HG03460 (cell line): ENCODE data around the gene PLA2G5.

ENCODE experiments used
- ATAC-seq: cut with Tn5 transposase; IDR thresholded peaks from one replicate; pipeline ENCODE4 v1.9.1; 2021; ENCODE audit not compliant: unreplicated experiment

Gene PLA2G5

DNA sequence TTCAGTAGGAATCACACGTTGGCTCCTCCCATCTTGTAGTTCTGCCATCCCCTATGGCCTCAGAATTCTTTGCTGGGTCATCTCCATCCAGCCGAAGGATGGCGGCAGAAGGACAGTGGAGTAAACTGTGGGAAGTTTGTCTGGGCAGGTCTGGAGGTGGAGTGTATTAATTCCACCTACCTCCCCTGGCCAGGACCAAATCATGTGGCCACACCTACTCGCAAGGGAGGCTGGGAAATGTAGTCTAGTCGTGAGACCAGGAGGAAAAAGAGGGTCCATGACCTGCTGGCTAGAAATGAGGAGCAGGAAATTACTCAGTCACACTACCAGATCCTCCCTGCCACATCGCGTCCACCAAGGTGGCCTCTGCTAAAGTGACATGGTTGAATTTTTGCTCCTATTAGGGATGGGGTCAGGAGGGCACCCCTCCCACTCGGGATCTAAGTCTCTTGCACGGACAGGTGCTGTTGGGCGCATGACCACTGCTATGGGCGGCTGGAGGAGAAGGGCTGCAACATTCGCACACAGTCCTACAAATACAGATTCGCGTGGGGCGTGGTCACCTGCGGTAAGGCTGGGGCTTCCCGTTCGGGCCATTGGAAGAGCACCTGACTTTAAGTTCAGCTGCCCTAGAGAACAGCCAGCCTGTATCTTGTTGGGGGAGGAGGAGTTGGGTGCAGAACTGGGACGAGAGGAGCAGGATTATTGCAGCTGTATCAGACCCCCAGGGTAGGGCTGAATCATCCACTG, 19.5 kb downstream of the PLA2G5 start:
- ATAC-seq = no peak

DNA sequence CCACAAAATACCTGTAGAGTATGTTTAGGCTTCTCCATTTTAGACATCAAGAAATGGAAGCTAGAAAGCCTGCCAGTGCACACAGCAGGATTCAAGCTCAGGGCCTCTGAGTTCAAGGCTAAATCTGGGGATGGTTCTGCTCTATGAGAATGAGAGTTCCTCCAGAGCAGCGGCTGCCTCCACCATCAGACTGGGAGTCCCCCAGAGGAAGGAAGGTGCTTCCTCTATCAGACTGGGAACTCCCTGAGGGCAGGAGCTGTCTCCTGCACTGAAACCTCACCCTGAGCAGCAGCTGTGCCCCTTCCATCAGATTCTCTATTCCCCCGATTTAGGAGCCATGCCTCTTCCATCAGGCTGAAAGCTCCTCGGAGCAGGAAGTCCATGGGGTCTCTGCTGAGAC, 20.1 kb downstream of the PLA2G5 start:
- ATAC-seq = no peak

DNA sequence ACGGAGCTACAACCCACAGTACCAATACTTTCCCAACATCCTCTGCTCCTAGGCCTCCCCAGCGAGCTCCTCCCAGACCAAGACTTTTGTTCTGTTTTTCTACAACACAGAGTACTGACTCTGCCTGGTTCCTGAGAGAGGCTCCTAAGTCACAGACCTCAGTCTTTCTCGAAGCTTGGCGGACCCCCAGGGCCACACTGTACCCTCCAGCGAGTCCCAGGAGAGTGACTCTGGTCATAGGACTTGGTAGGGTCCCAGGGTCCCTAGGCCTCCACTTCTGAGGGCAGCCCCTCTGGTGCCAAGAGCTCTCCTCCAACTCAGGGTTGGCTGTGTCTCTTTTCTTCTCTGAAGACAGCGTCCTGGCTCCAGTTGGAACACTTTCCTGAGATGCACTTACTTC, 20.6 kb downstream of the PLA2G5 start:
- no peak for ATAC-seq

DNA sequence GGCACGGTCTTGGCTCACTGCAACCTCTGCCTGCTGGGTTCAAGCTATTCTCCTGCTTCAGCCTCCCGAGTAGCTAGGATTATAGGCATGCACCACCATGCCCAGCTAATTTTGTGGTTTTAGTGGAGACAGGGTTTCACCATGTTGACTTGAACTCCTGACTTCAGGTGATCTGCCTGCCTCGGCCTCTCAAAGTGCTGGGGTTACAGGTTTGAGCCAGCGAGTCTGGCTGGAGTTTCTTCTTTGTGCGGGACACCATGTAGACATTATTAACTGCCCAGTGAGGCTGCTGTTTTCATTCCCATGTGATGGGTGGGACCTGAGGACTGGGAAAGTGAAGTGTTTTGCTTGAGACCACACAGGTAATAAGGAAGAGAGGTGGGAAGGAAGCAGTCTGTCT, 23.3 kb downstream of the PLA2G5 start:
- ATAC-seq = no peak

DNA sequence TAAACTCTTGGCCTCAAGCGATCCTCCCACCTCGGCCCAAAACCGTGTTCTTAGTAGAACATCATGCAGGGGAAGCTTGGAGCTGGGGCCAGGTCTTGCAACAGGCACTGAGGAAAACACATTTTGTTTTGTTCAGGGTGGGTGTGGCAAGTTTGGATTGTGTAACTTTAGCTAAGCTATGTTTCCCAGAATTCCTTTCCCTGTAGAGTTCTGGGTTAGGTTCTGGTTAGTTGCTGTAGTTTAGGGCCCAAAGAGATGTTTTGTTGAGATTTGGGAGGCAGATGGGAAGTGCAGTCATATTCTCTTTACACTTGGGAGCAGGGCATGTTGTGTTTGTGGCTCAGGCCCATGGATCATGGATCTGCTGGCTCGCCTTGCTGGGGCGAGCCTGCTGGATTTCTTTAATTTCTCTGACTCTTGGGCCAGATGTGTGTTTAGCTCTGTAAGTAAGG, 24.0 kb downstream of the PLA2G5 start:
- ATAC-seq = no peak

DNA sequence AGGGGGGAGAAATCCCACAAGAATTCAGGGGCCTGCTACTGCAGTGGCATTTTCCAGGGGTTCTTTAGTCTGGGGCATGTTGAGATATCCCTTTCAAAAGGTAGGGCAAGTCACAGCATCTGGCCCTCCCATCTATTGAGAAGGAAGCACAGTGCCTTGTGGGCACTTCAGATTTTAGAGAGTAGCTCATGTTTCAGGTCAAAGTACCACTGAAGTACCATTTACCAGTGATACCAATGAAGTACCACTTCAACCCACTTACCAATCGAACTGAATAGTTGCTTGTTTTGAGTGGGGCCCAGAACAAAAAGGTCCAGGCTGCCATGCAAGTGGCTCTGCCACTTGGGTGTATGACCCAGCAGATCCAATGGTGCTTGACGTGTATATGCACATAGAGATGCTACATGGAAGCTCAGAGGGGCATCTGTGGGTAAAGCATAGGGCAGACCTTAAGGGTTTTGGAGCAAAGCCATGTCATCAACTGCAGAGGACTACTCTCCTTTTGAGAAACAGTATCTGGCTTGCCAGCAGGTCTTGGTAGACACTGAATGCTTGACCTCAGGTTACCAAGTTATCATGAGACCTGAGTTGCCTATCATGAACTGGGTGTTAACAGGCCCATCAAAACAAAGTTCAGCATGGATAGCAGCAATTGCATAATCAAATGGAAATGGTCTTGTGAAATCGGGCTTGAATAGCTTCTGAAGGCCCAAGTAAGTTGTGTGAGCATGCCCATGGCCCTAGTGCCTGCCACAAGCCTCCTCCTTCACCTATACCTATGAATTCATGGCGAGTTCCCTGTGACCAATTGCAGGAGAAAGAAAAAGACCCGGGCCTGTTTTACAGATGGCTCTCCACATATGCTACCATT, 25.8 kb downstream of the PLA2G5 start:
- no peak for ATAC-seq

DNA sequence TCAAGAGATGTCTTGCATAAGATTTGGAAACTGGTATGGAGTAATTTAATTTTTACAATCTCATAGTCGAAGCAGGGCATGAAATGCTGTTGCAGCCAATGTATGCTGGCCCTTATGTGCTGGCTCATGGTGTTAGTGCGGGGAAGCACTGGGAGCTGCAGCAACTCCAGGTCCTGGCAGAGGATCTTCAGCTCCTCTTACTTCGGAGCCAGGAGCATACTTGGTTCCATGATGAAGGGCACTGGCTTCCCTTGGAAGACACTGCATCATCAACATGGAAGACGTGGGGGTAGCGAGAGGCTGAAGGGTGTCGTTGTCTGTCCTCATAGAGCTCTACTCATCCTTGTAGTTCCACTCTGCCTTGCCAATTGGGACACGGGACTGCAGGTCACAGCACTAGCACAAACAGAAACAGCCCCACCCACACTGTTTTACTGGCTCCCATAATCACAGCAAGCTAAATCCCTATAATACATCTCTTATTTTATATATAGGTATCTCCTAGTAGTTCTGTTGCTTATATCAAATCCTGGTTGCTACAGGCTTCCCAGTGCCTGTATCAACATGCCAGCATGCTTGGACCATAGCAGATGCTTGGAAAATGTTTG, 26.9 kb downstream of the PLA2G5 start:
- no peak for ATAC-seq

DNA sequence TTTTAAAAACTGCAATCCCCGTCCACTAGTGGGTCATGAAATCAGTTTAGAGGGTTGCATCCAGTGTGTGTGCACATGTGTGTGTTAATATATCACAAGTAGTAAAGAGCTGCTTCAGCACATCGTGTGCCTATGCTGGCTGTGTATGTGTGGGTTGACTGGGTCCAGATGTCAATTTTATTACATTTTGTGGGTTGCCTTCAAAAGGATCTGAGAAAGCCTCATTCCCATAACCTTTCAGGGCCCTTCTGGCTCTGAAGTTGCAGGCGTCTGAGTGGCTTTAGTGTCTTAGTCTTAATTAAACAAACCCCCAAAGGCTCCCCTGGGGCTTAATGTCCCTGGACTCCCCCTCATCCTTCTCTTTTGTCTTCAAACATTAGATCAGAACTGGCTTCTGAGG, 29.5 kb downstream of the PLA2G5 start:
- no peak for ATAC-seq

DNA sequence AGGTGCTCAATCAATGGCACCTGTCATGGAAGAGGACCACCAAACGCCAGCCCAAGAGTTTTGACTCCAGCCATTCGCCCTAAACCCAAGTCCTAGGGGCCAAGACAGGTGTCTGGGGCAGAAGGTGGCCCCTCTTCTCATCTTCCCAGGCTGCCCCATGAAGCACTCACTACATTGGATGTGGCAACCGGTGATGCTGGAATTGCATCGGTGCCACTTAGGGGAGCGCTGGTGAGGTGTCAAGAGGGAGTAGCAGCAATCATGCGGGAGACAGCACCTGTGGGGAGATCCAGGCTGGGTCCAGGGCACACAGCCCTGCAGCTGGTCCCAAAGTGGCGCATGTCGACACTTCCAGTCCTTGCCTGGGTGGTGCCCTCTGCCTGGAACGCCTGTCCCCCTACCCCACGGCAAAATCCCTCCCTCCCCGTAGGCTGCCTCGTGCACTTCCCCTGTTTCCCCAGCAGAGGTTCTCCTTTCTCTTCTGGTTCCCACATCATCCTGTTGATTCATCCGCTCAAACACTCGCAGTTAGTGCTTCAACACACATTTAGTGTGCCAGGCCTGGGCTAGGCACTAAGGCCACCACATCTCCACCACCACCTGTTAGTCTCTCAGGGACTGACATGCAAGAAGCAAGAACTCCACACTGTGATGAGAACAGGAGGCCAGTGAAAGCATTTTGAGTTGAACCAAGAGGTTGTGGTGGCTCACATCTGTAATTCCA, 30.8 kb downstream of the PLA2G5 start:
- ATAC-seq = no peak

DNA sequence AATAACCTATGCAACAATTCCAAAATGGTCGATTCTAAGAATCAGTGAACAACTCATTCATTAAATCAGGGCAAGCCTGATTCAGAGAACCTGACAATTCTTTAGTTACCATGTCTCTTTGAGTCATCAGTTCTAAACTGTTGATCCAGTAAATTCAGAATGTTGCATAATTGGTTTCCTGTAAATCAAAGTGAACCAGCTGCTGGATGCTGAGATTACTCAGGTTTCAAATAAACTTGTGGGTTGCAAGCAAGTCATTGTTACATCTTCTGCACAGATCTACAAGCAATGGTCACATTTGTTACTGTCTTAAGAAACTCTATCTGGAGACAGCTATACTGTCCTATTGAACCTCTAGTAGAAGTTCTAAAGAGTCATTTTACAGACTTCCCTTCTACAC, 32.9 kb downstream of the PLA2G5 start:
- no peak for ATAC-seq

DNA sequence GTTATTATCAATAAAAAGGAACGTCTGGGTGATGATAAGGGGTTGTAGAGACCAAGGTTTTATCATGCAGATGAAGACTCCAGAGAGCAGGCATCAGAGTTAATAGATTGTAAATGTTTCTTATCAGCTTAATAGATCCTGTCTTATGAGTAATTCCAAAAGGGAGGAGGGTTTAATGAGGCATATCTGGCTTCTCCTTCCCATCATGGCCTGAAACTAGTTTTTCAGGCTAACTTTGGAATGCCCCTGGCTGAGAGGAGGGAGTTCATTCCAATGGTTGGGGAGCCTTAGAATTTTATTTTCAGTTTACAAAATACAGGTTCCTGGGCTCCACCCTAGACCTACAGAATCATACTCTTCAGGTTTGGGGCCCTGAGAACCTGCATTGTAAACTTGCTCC, 35.9 kb downstream of the PLA2G5 start:
- ATAC-seq = no peak

DNA sequence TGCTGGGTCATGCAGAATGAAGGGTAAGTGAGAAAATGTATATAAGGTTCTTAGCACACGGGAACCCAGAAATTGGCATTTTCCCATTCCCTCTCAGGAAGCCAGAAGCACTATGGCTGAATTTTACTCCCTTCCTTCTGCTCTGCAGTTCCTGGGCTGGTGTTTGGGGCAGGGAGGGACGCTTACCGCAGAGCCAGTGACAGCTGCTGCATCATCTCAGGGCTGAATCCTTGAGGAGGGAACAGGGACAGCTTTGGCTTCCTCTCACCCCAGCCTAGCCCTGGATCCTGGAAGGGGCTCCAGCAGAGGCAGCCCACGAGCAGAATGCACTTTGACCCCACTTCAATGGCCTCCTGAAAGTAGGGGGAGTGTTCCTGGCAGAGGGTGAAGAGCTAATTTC, 37.4 kb downstream of the PLA2G5 start:
- ATAC-seq = no peak

DNA sequence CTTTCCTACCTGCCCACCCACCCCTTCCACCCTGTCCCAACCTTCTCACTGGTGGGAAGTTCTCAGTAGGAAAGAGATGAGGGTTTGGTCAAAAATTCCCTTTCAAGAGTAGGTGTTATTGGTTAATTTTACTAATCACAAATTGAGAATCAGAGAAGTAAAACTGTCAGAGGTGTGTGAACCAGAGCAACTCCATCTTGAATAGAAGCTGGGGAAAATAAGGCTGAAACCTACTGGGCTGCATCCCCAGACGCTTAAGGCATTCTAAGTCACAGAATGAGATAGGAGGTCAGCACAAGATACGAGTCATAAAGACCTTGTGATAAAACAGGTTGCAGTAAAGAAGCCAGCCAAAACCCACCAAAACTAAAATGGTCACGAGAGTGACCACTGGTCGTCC, 37.8 kb downstream of the PLA2G5 start:
- ATAC-seq = no peak

DNA sequence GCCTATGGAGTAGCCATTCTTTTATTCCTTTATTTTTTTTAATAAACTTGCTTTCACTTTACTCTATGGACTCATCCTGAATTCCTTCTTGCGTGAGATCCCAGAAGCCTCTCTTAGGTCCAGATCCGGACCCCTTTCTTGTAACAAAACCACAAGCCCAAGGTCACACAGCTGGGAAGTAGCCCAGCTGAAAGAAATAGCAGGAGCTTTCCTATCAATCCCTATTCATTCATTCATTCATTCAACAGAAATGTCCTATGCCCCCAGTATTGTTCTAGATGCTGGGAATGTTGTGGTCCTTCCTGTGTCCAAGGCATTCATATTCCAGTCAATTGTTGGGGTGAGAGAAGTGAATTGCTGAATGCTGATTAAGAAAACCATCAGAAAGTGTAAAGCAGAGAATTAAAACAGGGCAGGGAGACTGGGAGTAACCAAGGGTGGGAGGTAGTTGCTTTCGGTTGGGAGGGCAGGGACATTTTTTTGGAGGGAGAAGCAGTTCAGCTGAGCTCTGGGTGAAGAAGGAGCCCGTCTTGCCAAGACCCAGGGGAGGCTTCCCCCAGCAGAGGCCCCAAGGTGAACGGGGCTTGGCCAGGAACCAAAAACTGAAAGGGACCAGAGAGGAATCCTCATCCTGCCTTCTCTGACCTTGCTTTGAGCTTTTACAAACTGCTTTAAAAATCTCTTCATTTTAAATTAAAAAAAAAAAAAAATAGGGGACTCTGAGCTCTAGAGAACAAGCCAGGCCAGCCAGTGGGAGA, 38.6 kb downstream of the PLA2G5 start:
- no peak for ATAC-seq

DNA sequence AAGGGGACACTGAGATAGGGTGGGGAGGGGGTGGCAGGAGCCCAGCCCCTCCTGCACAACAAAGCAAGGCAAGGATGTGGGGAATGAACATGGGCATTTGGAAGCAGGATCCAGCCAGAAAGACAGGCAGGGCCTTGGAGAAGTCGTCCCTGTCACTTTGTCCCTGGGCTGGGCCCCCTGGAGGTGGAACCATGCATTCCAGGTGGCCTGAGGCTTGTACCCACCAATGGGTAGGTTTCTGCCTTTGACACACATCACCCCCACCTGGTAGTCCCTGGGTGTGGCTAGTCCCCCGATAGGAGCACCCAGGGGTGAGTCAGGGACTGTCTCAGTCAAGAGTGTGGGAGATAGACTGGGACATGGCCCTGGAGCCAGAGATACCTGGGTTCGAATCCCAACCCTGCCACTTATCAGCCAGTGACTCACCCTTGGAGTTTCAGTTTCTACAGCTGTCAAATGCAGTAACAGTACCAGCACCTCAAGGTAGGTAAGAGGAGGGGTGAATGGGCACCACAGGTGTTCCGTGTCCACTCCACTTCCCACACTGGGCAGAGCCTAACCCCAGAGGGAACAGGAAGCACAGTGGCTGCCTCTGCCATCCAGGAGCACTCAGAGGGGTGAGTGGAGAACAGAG, 39.3 kb downstream of the PLA2G5 start:
- ATAC-seq = no peak

DNA sequence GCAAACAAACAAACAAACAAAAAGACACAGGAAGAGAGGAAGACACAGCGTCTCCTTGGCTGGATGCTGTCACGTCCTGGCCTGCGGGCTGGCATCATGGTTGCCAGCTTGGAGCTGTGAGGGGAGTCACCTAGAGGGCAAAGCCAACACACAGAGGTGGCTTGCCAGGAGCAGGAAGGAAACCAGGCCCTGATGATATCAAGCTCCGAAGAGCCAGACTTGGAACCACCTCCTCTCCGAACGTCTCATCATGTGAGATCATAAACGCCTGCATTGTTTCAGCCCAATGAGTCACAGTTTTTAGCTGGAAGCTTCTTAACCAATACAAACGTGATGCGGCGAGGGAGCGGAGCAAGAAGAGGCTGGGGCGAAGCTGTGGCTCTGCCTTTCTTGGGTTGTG, 40.7 kb downstream of the PLA2G5 start:
- ATAC-seq = no peak

DNA sequence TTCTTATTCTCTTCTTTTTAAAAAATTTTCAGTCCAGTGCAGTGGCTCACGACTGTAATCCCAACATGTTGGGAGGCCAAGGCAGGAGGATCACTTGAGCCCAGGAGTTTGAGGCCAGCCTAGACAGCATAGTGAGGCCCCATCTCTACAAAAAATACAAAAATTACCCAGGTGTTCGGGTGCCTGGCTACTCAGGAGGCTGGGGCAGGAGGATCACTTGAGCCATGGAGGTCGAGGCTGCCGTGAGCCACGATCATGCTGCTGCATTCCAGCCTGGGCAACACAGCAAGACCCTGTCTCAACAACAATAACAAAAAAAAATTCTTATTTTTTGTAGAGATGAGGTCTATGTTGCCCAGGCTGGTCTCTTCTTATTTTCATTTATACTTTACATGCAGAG, 41.5 kb downstream of the PLA2G5 start:
- ATAC-seq = no peak

DNA sequence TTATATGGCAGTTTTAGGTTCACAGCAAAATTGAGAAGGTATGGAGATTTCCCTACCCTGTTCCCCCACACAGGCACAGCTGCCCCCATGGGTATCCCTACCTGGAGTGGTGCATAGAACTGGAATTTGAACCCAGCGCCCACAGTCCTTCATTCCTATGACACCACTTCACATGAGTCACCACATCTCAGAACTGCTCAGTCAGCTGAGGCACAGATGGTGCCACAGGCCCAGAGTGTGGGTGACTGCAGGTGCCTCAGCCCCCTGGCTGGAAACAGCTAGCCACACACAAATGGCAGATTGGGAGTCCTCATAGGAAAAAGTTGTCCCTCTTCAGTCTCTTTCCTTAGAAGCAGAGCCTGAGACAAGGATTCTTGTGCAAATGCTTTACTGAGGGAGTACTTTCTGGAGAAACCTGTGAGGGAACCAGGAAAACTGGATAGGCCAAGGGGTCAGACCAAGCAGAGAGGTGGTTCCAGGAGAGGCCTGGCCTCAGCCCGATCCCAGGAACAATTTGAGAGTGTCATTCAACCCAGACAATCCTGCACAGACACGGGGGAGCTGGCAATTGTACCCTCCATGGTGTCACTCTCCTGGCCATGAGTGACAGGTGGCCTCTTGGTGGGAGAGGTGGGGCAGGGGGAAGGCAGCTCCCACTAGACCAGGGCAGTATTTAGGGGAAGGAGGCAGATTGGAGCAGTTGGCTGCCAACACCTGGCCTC, 42.4 kb downstream of the PLA2G5 start:
- ATAC-seq = no peak

DNA sequence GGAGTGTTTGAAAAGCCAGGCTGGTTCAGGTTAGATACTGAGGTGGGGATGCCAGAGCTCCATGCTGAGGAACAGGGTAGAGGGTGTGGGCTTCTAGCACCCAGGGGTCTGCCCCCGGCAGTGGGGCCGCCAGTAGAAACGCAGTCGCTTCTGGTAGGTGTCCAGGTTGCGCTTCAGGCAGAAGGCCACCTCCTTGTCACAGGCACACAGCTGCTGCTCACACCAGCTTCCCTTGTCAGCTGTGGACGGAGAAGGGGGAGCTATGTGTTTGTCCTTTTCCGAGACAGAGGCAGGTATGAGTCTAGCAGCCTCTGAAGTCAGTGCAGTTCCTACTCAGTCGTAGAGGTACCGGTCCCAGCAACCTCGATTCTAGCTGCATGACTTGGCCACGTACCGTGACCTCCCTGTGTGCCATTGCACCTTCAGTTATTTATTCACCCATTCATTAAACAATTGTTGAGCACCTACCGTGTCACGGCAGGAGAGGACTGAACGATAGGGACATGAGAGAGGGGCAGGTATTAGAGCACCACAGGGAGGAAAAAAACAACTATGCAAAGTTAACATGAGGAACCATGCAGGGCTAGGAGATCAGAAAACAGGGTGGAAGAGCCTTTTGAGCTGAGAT, 44.1 kb downstream of the PLA2G5 start:
- no peak for ATAC-seq
